ENCODE data around the gene CMSS1.

CMSS1 gene

DNA sequence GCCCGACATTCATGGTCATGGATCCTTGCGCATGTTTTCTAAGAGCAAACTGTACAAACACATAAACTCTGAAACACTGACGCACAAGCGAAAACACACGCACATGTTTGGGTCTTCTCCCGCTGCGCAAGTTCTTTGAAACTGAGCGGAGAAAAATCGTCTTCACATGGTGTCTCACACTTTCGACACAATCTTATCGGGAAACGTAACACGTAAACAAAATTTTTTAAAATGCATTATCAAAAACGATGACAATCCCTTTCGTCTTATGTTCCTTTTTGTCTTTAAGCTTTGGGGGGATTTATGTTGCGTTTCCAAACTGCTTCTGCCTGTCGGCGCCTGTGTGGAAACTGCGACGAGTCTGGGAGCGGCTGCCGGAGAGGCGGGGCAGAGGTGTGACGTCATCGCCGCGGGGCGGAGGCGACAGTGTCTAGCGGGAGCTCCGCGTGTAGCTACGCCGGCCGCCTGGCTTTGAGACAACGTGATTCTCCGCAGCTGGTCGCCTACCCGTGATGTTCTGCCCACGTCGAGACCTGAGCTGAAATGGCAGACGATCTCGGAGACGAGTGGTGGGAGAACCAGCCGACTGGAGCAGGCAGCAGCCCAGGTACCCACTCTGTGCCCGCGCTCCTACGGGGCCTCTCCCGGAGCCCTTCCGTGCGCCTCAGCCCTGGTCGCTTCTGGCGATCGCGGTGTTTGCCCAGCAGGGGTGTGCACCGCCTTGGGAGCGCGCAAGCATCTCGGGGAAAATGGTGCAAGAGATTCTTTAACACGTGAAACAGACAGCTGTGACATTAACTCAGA lies at the start of gene CMSS1:
Gene CMSS1 (plus strand): TSS at position 426 of the 804 bp plus-strand sequence.
- DNase-seq (ENCODE audit: low read depth, low spot score): peak; percentile 54
- peak within 1 kb of the TSS; percentile 67 for H3K27ac ChIP-seq

DNA sequence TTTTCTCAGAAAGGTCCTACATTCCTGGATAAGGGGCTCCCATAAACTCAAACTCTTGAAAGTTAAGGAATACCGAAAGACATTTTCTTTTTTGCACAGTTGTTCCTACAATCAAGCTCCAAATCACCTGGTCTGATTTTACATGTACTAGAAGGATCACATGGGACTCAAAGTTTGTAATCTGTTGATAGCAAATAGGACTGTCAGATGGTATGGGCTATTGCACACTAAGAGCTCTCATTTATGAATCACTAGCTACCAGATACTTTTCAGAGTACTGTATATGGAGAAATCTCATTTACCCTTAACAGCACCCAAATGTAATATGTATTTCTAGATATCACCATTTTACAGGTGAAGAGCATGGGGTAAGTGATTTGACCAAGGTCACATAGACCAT lies 49.5 kb upstream of the CMSS1 start:
- DNase-seq (ENCODE audit: low read depth, low spot score): no peak
- no peak overlapping the region for H3K27ac ChIP-seq

DNA sequence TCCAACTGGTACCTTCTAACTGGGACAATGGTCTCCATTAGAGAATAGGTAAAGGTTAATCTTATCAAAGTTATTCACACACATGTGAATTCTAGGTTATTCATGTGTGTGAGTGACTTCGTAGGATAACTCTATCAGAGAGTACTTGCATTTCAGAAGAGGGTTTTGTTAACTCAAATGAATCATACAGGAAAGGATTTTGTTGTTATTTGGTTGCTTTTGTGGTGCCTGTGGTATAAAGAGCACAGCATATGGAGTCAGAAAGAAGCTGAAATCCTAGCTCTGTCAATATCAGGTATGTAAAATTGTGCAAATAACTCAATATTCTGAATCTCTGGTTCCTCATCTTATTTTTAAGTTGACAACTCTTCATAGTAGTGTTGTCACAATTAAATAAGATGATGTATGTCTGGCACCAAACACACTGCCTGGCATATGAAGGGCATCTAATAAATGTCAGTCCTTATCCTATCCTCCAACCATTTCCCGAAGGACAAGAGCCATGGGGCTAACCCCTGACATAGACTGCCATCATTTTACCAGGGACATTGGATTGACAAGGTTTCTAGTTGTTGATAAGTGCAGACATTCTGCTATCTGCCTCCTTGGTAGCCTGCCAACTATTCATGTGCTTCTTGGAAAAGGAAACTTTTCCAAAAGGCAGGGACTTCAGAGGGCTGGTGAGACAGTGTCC lies 48.7 kb upstream of the CMSS1 start:
- DNase-seq (ENCODE audit: low read depth, low spot score): no peak
- H3K27ac ChIP-seq: no peak overlapping the region

DNA sequence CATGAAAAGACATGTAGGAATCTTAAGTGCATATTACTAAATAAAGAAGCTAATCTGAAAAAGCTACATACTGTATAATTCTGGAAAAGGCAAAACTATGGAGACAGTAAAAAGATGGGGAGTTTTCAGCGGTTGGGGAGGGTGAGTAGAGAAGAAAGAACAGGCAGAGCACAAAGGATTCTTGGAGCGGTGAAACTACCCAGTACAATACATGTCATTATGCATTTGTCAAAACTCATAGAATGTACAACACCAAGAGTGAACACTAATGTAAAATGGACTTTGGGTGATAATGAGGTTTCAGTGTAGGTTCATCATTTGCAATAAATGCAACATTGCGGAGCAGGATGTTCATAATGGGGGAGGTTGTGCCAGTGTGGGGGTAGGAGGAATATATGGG lies 45.5 kb upstream of the CMSS1 start:
- DNase-seq (ENCODE audit: low read depth, low spot score): no peak
- H3K27ac ChIP-seq: no peak overlapping the region

DNA sequence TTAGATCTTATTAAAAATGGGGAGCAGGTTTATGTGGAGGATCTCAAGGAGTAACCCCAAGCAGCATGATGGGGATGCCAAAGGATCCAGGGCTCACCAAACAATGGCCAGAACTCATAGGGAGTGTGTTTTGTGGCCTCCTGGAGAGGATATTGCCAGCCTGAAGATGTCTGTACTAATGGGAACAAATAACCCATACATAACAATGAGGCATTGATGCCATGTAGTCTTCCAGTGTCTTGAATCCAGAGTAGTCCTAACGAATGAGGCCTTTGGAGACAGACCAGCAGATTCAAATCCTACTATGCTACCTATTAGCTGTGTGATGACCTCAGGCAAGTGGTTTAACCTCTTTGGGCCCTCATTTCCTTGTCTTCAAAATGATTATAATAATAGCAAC lies 45.0 kb upstream of the CMSS1 start:
- H3K27ac ChIP-seq: no peak overlapping the region
- no peak for DNase-seq (ENCODE audit: low read depth, low spot score)

DNA sequence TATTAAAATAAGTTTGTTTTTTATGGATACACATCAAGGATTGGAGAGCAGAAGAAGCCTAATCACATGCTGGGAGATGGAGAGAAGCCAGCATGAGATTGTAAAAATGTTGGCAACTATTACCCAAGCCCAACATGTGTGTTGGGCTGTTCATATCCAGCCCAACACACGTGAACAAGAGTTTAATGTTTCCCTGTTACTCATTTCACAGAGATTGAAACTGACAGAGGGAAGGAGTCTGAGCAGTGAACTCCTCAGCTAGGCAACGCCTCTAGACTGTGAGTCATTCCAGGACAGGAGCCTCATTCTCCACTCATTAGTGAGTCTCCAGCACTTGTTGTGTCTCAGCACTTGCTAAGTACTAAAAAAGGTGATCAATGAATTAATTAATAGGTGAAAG lies 43.2 kb upstream of the CMSS1 start:
- peak; percentile 88 for DNase-seq (ENCODE audit: low read depth, low spot score)
- H3K27ac ChIP-seq: peak overlapping the region; percentile 65

DNA sequence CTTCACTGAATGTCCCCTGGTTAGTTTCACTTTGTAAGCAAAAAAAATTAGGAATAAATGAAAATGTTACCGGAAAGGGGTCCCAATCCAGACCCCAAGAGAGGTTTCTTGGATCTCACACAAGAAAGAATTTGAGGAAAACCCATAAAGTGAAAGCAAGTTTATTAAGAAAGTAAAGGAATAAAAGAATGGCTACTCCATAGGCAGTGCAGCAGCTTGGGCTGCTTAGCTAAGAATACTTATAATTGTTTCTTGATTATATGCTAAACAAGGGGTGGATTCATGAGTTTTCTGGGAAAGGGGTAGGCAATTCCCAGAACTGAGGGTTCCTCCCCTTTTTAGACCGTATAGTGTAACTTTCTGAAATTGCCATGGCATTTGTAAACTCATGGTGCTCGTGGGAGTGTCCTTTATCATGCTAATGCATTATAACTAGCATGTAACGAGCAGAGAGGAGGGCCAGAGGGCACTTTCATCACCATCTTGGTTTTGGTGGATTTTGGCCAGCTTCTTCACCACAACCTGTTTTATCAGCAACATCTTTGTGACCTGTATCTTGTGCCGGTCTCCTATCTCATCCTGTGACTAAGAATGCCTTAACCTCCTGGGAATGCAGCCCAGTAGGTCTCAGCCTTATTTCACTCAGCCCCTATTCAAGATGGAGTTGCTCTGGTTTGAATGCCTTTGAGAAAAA lies 41.0 kb upstream of the CMSS1 start:
- DNase-seq (ENCODE audit: low read depth, low spot score): no peak
- no peak overlapping the region for H3K27ac ChIP-seq

GRCh38 chr3:99777210-99777549 lies 40.5 kb upstream of the CMSS1 start:
- DNase-seq (ENCODE audit: low read depth, low spot score): no peak
- no peak overlapping the region for H3K27ac ChIP-seq

DNA sequence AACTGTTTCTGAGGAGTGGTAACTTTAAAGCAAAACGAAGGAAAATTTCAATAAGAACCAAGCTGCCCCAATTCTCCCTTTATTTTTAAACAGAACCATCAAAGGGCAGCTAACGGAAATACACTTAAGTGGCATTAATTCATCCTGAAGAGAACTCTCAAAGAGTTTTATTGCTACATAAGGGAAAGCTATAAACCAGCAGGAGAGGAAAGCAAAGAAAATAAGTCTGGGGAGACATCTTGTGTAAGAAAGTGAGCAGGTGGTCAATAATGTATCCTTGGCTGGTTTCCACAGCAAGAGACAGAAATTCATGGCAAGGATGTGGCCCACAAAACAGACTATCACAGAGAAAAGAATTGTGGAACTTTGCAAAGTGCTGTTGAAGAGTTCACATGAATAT lies 40.0 kb upstream of the CMSS1 start:
- no peak for DNase-seq (ENCODE audit: low read depth, low spot score)
- no peak overlapping the region for H3K27ac ChIP-seq

GRCh38 chr3:99780749-99781148 lies 36.9 kb upstream of the CMSS1 start:
- H3K27ac ChIP-seq: no peak overlapping the region
- DNase-seq (ENCODE audit: low read depth, low spot score): no peak

GRCh38 chr3:99781761-99782160 lies 35.9 kb upstream of the CMSS1 start:
- no peak for DNase-seq (ENCODE audit: low read depth, low spot score)
- no peak overlapping the region for H3K27ac ChIP-seq

DNA sequence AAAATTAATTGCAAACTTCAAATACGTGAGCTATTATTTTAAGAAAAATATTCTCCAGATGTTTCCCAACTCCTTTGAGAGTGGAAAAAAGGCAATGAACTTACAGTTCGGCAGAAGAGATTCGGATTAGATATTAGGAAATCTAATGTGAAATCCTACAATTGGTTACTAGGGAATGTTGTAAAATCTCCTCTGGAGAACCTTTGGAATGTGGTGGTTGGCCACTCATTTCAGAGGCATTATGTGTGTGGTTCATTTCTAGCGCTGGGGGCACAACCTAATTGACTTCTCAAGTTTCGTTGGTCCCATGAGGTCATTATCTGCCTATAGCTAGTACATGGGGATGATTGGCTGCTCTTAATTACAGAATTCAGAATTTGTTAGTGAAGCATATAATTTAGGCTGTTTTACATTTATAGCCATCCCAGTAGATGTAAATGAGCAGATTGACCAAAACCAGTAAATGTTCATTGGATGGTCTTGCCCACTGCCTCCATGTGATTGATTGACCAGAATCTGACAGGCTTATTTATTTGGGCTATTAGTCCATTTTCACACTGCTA lies 34.6 kb upstream of the CMSS1 start:
- no peak overlapping the region for H3K27ac ChIP-seq

GRCh38 chr3:99789011-99789721 lies 28.5 kb upstream of the CMSS1 start:
- peak; percentile 6 for DNase-seq (ENCODE audit: low read depth, low spot score)
- no peak overlapping the region for H3K27ac ChIP-seq

More for the DNA sequence above, 34.6 kb upstream of the CMSS1 start:
- no peak for DNase-seq (ENCODE audit: low read depth, low spot score)

DNA sequence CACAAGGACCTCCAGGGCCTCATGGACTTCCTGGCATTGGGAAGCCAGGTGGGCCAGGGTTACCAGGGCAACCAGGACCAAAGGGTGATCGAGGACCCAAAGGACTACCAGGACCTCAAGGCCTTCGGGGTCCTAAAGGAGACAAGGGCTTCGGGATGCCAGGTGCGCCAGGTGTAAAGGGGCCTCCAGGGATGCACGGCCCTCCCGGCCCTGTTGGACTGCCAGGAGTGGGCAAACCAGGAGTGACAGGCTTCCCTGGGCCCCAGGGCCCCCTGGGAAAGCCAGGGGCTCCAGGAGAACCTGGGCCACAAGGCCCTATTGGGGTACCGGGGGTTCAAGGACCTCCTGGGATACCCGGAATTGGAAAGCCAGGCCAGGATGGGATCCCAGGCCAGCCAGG lies 23.2 kb upstream of the CMSS1 start:
- DNase-seq (ENCODE audit: low read depth, low spot score): no peak
- no peak overlapping the region for H3K27ac ChIP-seq

GRCh38 chr3:99795573-99795972 lies 22.1 kb upstream of the CMSS1 start:
- H3K27ac ChIP-seq: no peak overlapping the region
- no peak for DNase-seq (ENCODE audit: low read depth, low spot score)

DNA sequence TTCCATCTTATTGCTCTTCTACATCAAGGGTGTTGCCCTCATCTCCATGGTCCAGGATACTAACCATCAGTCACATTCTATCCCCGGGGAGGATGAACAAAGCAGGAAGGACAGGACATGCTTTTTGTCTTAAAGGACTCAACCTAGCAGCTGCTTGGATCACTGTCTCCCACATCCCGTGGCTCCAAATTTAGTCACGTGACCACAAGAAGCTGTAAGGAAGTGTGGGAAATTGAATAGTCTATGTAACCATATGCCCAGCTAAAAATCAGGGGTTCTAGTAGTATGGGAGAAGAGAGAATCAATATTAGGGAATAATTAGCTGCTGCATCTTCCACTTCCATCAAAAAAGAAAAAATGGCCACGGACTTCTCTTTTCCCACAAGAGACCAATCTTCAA lies 18.2 kb upstream of the CMSS1 start:
- no peak overlapping the region for H3K27ac ChIP-seq
- no peak for DNase-seq (ENCODE audit: low read depth, low spot score)

DNA sequence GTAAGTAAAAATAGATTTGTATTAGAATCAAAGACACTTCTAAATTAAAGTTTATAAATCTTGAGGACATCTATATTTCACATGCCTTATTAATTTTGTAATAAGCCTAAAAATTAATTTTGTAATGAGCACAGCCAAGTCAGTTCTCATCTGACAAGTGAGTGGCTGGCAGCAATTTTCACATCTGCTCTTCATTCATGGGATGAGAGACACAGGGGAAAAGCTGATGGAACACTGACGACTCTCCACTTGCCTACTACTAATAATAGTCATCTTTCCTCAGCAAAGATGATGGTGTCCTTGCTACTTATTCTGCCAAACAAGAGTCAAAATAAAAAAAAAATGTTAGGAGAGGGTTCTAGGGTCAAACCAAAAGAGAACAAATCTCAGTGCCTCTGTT lies 14.4 kb upstream of the CMSS1 start:
- H3K27ac ChIP-seq: no peak overlapping the region
- no peak for DNase-seq (ENCODE audit: low read depth, low spot score)

- no peak for DNase-seq (ENCODE audit: low read depth, low spot score)
- no peak overlapping the region for H3K27ac ChIP-seq
Observed at GRCh38 chr3:99805160-99805559, 12.5 kb upstream of the CMSS1 start.

- peak; percentile 29 for DNase-seq (ENCODE audit: low read depth, low spot score)
- H3K27ac ChIP-seq: no peak overlapping the region
Observed at GRCh38 chr3:99808163-99808794, 9.4 kb upstream of the CMSS1 start.

- H3K27ac ChIP-seq: no peak overlapping the region
- DNase-seq (ENCODE audit: low read depth, low spot score): no peak
Observed at GRCh38 chr3:99809565-99809964, 8.1 kb upstream of the CMSS1 start.

Measured in epithelial cell of prostate (primary cell).